Ovary (tissue), 9 donors: Measurements from ENCODE around the gene LRRC8E. TPM values are rescaled to one million over a fixed set of nuclear protein-coding genes. Genes with fewer than 3 reads are reported as not detected.

ENCODE experiments used
- DNase-seq, 5 donors: peaks; one replicate each; pipeline ENCODE4 v3.0.0-alpha.2; 2019 to 2020
- H3K27ac ChIP-seq, 2 donors: fragments of 200-600 bp; one replicate each; pipeline versions ENCODE4 v1.5.1 to v1.8.0; 2019 to 2022
- H3K27me3 ChIP-seq: fragments of 200-600 bp; one replicate; pipeline ENCODE4 v1.8.0; 2022
- H3K36me3 ChIP-seq: fragments of 200-600 bp; sonication (generic); one replicate; pipeline ENCODE4 v1.5.1; 2019
- H3K4me1 ChIP-seq: one replicate; pipeline ENCODE4 v1.8.1; 2013; ENCODE audit warnings: mild to moderate bottlenecking, moderate library complexity; ENCODE audit not compliant: insufficient read depth
- H3K4me3 ChIP-seq: fragments of 200-600 bp; sonication (generic); one replicate; pipeline ENCODE4 v1.5.1; 2017
- H3K9me3 ChIP-seq, 2 donors: fragments of 200-600 bp in 1 of 2; sonication (generic) in 1 of 2; one replicate each; pipeline versions ENCODE4 v1.5.1 to v1.8.1; 2013 to 2019; ENCODE audit warnings: mild to moderate bottlenecking in 1 of 2, moderate library complexity in 1 of 2
- CTCF ChIP-seq, 3 donors: fragments of 450-650 bp in 2 of 3; fragments of 200-600 bp in 1 of 3; IDR thresholded peaks; one replicate each; pipeline versions ENCODE4 v1.5.1 to v1.8.0; 2016 to 2022; ENCODE audit warnings: antibody characterized with exemption in 3 of 3, mild to moderate bottlenecking in 1 of 3
- EP300 ChIP-seq: sonication (generic); formaldehyde crosslinking; IDR thresholded peaks from one replicate; pipeline ENCODE4 v1.6.1; 2017; ENCODE audit warnings: antibody characterized with exemption
- POLR2A ChIP-seq: fragments of 450-650 bp; IDR thresholded peaks from one replicate; pipeline ENCODE4 v1.6.1; 2017; ENCODE audit warnings: antibody characterized with exemption, mild to moderate bottlenecking, moderate library complexity
- WGBS, 3 donors: extraction: QIAGEN DNeasy Blood & Tissue Kit in 1 of 3; methylation state at CpG; one replicate each; pipeline versions ENCODE4 v1.1.5 to v1.1.7; 2013 to 2017; 5-methylcytosine and 5-hydroxymethylcytosine counted together
- intact Hi-C, 4 donors: fragments of 100-400 bp; cut with DNase I; formaldehyde crosslinking; loops; one replicate each; pipeline versions ENCODE4 v1.11.0 to v1.15.1; 2022 to 2023
- polyA plus RNA-seq, 2 donors: library from polyadenylated mRNA; stranded (reverse); fragments of 200-250 nt in 1 of 2; fragments of 350-450 nt in 1 of 2; fragmentation: Illumina TruSeq in 1 of 2; extraction: RNeasy Lipid Tissue Mini Kit (QIAGEN cat#74804) in 1 of 2; gene quantifications; one replicate each; pipeline ENCODE4 v1.2.3, GENCODE V29; 2013 to 2014
- total RNA-seq, 7 donors: library from RNA; depleted of rRNA in 2 of 7; stranded (reverse); fragments of >200 nt in 2 of 7; fragmentation: NEBNext Ultra II Directional in 3 of 7; extraction: Animal tissue kit (Norgen Biotek cat#: 25700) in 3 of 7; gene quantifications; one replicate each; pipeline versions ENCODE4 v1.1.0 to v1.2.4, GENCODE V29; 2016 to 2023
- donor health status: DM: no; HTN: no; CAD: no; lungs with moderate emphysema.
- donor health status: DM: no; HTN: no; CAD: no.
- donor health status: Bipolar disorder and iron deficiency.
- donor health status: DM: yes; HTN: yes; CAD: no.
- donor health status: DM: no; HTN: no; CAD: no.
- donor health status: DM: yes; HTN: yes; CAD: no.

Gene LRRC8E
- total and polyA plus RNA-seq, 9 donors = 0.10 to 2.1 (median 0.72) TPM; not detected in 2

GRCh38 chr19:7869453-7869909 is 18.8 kb upstream of the LRRC8E start:
- DNase-seq = peak; percentile 79 to 91 (median 88)
- TF ChIP-seq EP300 (no peak), POLR2A (no peak), CTCF (IDR thresholded peaks at IDR 0.05) (no peak)
- Histone ChIP-seq H3K27ac (peak overlapping the region in 1 of 2 donors; percentile 76), H3K4me1 (peaks cover 9% of the 10 kb centered on the region), H3K9me3 (no peaks in the 10 kb centered on the region), H3K27me3 (no peaks in the 10 kb centered on the region), H3K36me3 (no peaks in the 10 kb centered on the region), H3K4me3 (peak overlapping the region; percentile 47)
- intact Hi-C loops = no loop called here
- 1 to 3% (median 2%) methylated on average over 7 to 47 of the region's 47 CpGs for WGBS, 3 donors

- no peaks in the 10 kb centered on the region for H3K9me3 ChIP-seq
- WGBS, 3 donors = 6 to 17% (median 9%) methylated on average over 24 to 30 of the region's 30 CpGs
- peaks cover 9% of the 10 kb centered on the region for H3K4me1 ChIP-seq
- peak overlapping the region in 1 of 2 donors; percentile 76 for H3K27ac ChIP-seq
- no peaks in the 10 kb centered on the region for H3K27me3 ChIP-seq
- intact Hi-C loops = no loop called here
- no peak for TF ChIP-seq EP300
- H3K4me3 ChIP-seq = peak overlapping the region; percentile 47
- DNase-seq = peak; percentile 78 to 93 (median 86)
- H3K36me3 ChIP-seq = no peaks in the 10 kb centered on the region
Observed at GRCh38 chr19:7869910-7870511, 18.3 kb upstream of the LRRC8E start.

GRCh38 chr19:7870571-7871436 is 17.5 kb upstream of the LRRC8E start:
- no peak for TF ChIP-seq CTCF (IDR thresholded peaks at IDR 0.05)
- TF ChIP-seq POLR2A = no peak
- no peak for TF ChIP-seq EP300
- H3K27me3 ChIP-seq = no peaks in the 10 kb centered on the region
- intact Hi-C loops = no loop called here
- 41 to 45% (median 41%) methylated on average over 11 of the region's 11 CpGs for WGBS, 3 donors
- peak; percentile 66 to 90 (median 84) for DNase-seq
- H3K4me1 ChIP-seq = peaks cover 9% of the 10 kb centered on the region
- no peak overlapping the region for H3K27ac ChIP-seq
- no peaks in the 10 kb centered on the region for H3K9me3 ChIP-seq
- no peaks in the 10 kb centered on the region for H3K36me3 ChIP-seq
- H3K4me3 ChIP-seq = no peak overlapping the region

- peaks cover 9% of the 10 kb centered on the region for H3K4me1 ChIP-seq
Observed at GRCh38 chr19:7871437-7872305, 16.6 kb upstream of the LRRC8E start.

More at GRCh38 chr19:7871437-7872305, 16.6 kb upstream of the LRRC8E start:
- Histone ChIP-seq H3K4me3 (peak overlapping the region; percentile 9), H3K36me3 (no peaks in the 10 kb centered on the region), H3K9me3 (no peaks in the 10 kb centered on the region), H3K27me3 (no peaks in the 10 kb centered on the region), H3K27ac (no peak overlapping the region)
- TF ChIP-seq EP300 (no peak), POLR2A (no peak), CTCF (IDR thresholded peaks at IDR 0.05) (no peak)
- peak; percentile 89 to 94 (median 92) for DNase-seq
- intact Hi-C loops = no loop called here
- WGBS, 3 donors = 3 to 4% (median 3%) methylated on average over 33 of the region's 33 CpGs
